IPS DF 4.7 (cell line): ENCODE results near the gene EYA4.
"Not testable (repeated sequence)": the region's sequence is repeated elsewhere in the genome, so short reads cannot be mapped to it uniquely, and the experiment has no call there.

Experiments used
- DNase-seq: peaks from one replicate; pipeline ENCODE4 v3.0.0-alpha.2; 2013; ENCODE audit warnings: low spot score; ENCODE audit errors: extremely low read depth

Gene EYA4

DNA sequence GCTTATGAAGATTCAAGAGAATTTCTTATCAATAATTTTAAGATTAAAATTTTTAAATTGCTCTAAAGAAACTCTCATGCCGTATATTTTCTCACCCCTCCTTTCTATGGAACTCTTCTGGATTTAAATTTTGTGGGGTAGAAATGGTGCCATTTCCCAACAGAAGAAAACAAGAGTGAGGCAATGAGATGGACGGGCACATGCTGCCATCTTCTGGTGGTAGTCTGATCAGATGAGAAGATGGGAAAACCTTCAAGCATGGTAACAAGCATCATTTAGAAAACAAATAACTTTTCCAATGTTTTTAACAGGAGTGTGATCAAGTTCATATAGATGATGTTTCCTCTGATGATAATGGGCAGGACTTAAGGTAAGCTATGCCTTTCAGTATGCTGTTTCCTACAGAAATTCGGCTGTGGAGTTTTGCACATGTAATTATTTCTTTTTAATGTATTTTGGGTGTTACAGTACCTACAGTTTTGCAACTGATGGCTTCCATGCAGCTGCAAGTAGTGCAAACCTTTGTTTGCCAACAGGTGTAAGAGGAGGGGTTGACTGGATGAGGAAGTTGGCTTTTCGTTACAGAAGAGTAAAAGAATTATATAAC, 271.4 kb downstream of the EYA4 start:
- DNase-seq, result peak; percentile 22

- no peak for DNase-seq
Measured at GRCh38 chr6:133523816-133524215, 282.7 kb downstream of the EYA4 start.

DNA sequence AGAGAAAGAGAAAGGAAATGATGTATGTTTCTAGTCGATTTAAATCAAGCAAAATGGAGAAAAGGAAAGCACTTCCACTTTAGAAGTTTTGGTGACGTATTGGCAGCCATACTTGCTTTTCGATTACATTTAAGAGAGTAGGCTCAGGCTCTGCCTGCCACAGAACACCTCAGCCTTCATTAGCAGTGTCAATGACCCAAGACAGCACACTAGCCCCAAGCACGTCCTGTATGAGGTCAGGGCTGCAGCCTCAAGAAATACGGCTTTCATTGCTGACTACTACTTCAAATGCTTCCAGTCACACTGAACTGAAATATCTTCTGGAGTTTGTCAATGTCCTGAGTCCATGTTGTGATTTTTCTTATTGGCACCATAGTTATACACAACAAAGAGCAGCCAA, 285.3 kb downstream of the EYA4 start:
- no peak for DNase-seq

GRCh38 chr6:133528566-133528965, 287.4 kb downstream of the EYA4 start:
- no peak for DNase-seq

DNA sequence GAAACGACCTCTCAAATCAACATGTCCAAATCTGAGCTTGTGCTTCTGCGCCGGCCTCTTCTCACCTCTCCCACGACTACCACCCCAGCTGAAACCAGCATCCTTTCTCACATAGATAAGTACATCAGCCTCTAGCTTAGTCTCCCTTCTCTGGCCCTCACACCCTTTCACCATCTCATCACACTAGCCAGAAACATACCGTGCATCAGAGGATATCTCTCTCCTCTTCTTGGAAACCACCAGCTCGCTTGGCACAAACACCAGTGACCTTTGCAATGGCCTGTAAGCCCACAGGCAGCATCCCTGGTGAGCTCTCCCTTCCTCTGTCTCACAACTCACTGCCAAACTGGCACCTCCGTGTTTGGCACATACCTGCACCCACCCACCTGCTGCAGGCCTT, 291.8 kb downstream of the EYA4 start:
- no peak for DNase-seq

DNA sequence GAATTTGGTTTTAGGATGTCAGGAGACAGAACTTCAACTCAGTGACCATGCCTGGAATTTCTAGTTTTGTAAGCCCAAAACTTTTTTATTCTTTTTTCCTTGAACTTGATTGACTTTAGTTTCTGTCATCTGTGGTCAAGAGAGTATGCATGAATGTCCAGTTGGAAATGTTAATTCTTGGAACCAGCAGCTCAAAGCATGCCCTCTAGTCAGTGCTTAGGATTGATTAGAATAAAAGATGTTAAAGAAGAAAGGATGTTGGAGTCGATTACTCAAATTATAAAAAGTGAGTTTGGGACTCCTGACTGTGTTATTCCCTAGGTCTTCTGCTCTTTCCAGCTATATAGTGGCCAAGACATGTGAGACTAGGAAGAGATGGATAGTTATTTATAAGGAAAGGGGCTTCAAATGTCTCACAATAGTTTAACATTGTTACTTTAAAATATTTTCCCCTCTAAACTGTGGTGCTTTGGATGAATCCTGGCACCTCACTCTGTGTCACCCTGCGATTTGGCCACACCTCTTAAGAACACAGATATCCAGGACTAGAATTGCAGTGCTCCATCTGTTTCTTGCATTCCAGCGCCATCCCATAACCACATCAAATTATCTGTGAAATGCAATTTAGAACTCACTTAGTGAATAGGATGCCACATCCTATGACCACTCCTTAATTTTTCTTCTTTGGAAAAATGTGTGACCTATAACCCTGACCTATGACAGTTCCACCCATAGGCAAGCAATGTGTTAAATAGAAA, 298.5 kb downstream of the EYA4 start:
- no peak for DNase-seq

GRCh38 chr6:133540361-133540760, 299.2 kb downstream of the EYA4 start:
- no peak for DNase-seq

GRCh38 chr6:133541040-133541439, 299.9 kb downstream of the EYA4 start:
- DNase-seq, result no peak

DNA sequence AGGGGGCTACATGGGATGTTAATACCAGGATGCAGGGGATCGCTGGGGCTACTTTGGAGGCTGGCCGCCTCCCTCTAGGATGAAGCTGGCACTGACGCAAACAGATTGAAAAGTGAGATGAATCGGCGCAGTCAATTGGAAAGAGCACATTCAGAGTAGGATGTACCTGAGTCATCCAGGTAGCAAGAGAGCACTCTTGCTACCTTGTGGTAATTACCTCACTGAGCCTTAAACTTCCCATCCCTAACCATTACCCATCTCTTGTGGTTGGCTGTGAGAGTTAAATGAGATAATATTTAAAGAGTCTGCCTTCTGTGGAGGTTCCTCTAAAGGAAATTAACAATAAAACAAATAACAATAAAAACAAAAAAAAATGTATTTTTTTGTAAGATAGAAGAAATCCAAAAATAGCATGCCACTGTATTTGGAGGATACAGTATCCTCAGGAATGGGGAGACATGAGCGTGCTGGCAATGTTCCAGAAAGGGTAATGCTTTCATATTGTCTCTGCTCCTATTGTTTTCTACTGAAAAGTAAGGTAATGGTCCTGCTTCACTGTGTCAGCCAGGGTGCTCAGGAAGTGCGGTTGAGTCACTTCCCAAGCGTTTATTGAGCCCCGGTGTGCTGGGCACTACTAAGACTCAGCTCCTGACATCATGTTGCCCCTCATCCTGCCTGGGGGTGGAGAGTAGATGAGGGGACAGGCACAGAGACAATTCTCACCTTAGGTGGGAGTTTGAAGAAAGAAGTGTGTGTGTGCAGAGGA, 301.1 kb downstream of the EYA4 start:
- DNase-seq, result no peak

DNA sequence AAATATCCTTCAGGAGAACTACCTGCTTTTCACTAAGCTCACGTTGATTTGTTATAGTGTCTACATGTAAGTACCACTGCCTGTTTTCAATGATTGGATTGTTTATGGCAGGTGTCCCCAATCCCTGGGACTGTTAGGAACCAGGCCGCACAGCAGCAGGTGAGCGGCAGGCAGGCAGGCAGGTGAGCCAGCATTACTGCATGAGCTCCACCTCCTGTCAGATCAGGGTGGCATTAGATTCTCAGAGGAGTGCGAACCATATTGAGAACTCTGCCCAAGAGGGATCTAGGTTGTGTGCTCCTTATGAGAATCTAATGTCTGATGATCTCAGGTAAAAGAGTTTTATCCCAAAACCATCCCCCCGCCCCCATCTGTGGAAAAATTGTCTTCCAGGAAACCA, 303.3 kb downstream of the EYA4 start:
- no peak for DNase-seq

DNA sequence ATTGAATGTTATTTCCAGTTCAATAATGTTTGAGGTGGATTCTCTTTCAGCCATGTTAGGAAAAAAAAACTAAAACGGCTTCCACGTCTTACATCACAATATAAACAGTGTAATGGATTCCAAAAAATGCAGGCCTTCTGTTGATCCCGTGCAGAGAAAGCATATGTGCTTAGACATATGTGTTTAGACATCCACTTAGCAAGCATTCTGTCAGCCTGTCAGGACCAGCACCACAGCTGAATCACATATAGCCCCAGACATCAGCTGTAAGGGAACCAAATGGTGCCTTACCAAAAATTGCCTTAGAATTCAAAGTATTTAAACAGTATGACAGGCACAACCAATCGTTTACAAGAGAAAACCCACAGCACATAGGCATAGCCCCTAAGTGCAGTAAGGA, 304.9 kb downstream of the EYA4 start:
- no peak for DNase-seq

DNA sequence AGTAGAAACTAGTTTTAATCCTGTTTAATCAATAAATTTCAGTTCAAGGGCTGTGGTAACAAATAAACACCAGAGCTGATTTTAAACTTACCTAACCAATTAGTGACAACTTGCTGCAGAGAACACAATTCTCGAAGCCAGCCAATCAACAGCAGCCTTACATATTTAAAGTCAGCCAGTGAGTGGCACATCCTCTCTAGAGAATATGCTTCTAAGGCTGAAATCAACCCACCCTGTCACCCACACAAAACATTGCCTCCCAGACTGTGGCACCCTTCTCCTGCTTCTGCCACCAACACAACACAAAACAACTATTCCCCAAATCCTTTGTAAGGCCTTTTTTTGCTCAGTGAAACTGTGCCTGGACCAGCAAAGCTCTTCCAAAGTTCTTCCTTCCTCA, 306.0 kb downstream of the EYA4 start:
- DNase-seq, result no peak

- no peak for DNase-seq
Measured at GRCh38 chr6:133548423-133549159, 307.4 kb downstream of the EYA4 start.

GRCh38 chr6:133549371-133549801, 308.2 kb downstream of the EYA4 start:
- no peak for DNase-seq

- DNase-seq, result no peak
Measured at GRCh38 chr6:133550026-133550425, 308.9 kb downstream of the EYA4 start.

DNA sequence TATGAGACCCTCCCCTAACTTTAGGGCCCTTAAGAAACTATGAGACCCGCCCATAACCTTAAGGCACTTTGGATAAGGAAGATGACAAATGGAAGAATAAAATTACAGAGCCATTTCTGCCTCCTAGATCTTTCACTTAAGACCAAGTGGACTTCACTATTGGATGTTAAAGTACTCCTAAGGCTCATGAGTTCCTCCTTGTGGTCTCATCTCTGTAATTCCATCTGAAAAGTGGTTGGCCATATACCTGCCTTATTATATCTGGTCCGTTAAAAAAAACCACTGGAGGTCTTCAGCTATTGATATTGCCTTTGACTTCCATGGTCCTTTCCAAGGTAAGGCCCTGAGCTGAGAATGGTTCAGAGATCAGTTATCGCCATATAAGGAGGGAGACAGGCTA, 310.3 kb downstream of the EYA4 start:
- DNase-seq, result no peak

DNA sequence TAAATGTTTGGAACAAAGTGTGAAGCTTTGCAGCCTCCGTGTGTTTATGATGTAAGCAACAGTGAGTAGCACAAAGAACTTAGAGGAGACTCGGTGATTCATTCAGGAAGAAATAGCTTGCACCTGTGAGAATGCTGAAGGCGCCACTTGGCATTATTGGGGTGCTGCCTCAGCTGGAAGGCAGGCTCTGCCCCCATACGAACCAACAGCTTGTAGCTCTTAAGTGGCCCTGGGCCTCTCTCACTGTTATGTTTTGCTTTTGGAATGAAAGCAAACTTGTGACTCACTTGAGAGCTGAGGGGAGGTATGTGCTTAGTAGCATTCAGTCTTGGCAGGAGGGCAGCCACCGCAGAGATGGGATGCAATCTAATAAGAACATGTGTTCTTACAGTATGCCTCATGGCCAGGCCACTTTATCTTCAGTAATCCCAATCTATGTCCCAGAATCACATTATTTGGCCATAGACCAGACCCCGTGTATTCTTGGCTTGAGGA, 310.7 kb downstream of the EYA4 start:
- DNase-seq, result no peak

GRCh38 chr6:133553652-133554051, 312.5 kb downstream of the EYA4 start:
- no peak for DNase-seq

DNA sequence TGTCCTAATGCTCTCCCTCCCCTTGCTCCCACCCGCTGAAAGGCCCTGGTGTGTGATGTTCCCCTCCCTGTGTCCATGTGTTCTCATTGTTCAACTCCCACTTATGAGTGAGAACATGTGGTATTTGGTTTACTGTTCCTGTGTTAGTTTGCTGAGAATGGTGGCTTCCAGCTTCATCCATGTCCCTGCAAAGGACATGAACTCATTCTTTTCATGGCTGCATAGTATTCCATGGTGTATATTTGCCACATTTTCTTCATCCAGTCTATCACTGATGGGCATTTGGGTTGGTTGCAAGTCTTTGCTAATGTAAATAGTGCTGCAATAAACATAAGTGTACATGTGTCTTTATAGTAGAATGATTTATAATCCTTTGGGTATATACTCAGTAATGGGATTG, 313.0 kb downstream of the EYA4 start:
- DNase-seq, result not testable (repeated sequence)

DNA sequence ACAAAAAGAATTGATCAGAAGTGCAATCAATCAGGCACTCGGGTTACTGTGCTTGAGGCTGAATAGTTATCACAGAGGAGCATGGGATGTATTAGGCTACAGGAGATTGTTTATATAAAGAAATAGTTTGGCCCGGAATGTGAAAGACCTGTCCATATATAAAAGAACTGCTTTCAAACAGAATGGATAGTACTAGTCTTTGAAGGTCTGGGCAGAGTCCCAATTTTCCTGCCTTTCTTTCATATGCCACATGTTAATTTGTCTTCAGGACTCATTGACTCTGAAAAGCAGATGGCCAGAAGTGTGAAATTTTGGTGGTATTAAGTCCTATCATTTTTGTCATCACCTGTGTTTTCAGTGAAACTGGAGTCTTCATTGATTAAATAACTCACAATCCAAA, 314.5 kb downstream of the EYA4 start:
- DNase-seq, result no peak

- no peak for DNase-seq
Measured at GRCh38 chr6:133559926-133560325, 318.8 kb downstream of the EYA4 start.

DNA sequence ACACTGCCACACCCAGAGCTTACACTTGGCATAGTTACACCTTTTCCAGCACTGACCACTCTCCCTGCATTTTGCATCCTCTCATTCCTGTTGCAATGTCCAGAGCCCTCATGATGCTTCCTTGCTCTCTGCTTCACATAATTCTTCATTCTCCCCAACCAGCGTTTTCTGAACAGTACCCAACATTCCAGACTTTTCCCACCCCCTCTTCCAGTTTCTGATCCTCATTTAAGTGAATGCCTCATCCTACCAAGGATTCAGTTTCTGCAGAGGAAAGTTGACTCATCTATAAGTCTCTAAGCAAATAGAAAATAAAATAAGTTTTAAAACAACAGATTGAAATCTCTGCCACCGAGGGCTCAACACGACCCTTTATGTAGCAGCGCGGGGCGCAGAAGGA, 326.5 kb downstream of the EYA4 start:
- no peak for DNase-seq
